Measurements from ENCODE around the gene TSEN2. TPM values are rescaled to one million over a fixed set of nuclear protein-coding genes. Genes with fewer than 3 reads are reported as not detected.

The TSEN2 gene
- total and polyA plus RNA-seq, 9 of the 15 experiments (the other 6 are each of a cell fraction or from before 2014, with no cell fraction given) = 38.5 to 76.3 (median 46.6) TPM

DNA sequence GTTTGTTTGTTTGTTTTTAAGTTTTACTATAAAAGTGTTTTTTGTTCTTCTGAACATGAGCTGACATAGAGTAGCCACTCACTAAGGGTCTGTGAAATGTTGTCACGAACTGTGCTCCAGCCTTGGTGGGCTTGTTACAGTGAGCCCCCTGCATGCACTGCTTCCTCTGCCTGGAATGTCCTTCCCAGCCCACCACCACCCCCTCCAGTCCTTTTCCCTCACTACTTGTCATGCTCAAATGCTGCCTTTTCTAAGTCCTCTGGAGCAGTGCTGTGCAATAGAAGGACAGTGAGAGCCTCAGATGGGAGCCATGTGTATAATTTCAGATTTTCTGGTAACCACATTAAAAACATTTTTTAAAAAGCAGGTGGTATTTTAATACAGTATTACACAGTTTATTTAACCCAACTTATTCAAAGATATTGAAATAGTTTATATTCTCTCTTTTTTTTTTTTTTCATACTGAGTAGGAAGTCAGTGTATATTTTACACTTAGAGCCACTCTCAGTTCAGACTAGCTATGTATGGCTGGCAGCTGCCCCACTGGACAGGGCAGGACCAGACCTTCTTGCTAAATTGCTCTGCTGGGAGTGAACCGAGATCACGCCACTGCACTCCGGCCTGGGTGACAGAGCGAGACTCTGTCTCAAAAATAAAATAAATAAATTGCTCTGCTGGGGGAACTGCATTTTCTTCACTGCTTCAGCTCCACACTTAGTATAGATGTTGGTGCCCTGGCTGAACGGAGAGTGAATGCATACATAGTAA lies 34.2 kb downstream of the TSEN2 start (continued):
- TF ChIP-seq HMGN3 (IDR thresholded peaks at IDR 0.05; ENCODE audit: borderline replicate concordance, extremely low read depth, insufficient read length, low read depth, low read length) (no peak), COPS2 (conservative IDR thresholded peaks at IDR 0.05) (no peak), CBX2 (IDR thresholded peaks at IDR 0.05; ENCODE audit: insufficient read depth, low read length, poor library complexity, severe bottlenecking) (no peak), EP300 (IDR thresholded peaks at IDR 0.05; ENCODE audit: low read length) (no peak), CREBBP (IDR thresholded peaks at IDR 0.05; ENCODE audit: low read depth, low read length) (no peak), POLR2A (conservative IDR thresholded peaks at IDR 0.05) (no peak), FOXP1 (CRISPR knock-in tag; IDR thresholded peaks at IDR 0.05) (no peak), MED1 (CRISPR knock-in tag; IDR thresholded peaks at IDR 0.05; ENCODE audit: borderline replicate concordance) (no peak), ELF4 (CRISPR knock-in tag; IDR thresholded peaks at IDR 0.05) (no peak), KLF10 (CRISPR knock-in tag; IDR thresholded peaks at IDR 0.05) (no peak), NFE2 (IDR thresholded peaks at IDR 0.05; ENCODE audit: low read depth) (no peak)
- TF ChIP-seq, protein P1, sequence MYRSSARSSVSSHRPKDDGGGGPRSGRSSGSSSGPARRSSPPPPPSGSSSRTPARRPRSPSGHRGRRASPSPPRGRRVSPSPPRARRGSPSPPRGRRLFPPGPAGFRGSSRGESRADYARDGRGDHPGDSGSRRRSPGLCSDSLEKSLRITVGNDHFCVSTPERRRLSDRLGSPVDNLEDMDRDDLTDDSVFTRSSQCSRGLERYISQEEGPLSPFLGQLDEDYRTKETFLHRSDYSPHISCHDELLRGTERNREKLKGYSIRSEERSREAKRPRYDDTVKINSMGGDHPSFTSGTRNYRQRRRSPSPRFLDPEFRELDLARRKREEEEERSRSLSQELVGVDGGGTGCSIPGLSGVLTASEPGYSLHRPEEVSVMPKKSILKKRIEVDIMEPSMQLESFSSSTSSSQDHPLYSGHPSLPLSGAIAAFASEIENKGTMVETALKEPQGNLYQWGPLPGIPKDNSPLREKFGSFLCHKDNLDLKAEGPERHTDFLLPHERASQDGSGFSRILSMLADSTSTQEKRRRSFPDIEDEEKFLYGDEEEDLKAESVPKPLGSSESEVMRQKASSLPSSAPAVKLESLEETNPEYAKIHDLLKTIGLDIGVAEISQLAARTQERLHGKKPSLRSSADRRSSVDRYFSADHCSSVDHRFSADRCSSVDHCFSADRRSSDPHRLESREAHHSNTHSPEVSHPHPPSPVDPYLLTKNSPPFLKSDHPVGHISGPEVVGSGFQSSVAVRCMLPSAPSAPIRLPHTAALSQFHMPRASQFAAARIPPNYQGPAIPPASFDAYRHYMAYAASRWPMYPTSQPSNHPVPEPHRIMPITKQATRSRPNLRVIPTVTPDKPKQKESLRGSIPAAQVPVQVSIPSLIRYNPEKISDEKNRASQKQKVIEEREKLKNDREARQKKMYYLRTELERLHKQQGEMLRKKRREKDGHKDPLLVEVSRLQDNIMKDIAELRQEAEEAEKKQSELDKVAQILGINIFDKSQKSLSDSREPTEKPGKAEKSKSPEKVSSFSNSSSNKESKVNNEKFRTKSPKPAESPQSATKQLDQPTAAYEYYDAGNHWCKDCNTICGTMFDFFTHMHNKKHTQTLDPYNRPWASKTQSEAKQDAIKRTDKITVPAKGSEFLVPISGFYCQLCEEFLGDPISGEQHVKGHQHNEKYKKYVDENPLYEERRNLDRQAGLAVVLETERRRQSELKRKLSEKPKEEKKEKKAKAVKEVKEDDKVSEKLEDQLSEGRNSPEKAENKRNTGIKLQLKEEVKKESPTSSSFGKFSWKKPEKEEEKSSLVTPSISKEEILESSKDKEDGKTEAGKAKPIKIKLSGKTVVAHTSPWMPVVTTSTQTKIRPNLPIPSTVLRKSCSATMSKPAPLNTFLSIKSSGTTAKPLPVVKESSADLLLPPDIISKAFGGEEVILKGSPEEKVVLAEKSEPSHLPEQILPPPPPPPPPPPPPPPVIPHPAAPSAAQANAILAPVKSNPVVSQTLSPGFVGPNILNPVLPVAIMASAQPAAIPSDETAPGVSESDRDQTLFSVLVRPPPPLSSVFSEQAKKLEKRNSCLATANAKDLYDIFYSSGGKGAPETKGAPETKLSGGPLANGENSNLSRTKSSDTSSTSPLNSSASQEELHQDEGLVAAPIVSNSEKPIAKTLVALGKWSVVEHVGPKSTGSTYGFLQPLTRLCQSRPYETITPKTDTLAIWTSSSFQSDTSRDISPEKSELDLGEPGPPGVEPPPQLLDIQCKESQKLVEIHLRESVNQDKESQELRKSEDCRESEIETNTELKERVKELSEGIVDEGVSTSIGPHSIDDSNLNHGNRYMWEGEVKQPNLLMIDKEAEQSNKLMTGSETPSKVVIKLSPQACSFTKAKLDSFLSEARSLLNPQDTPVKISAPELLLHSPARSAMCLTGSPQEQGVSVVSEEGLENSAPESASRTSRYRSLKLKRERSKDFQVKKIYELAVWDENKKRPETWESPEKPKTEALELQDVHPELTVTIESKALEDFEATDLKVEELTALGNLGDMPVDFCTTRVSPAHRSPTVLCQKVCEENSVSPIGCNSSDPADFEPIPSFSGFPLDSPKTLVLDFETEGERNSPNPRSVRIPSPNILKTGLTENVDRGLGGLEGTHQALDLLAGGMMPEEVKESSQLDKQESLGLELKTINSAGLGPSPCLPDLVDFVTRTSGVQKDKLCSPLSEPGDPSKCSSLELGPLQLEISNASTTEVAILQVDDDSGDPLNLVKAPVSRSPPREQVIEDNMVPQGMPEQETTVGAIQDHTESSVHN (IDR thresholded peaks at IDR 0.05; ENCODE audit: borderline replicate concordance in 1 of 2, low read depth in 1 of 2) = no peak
- TF ChIP-seq, protein P2, sequence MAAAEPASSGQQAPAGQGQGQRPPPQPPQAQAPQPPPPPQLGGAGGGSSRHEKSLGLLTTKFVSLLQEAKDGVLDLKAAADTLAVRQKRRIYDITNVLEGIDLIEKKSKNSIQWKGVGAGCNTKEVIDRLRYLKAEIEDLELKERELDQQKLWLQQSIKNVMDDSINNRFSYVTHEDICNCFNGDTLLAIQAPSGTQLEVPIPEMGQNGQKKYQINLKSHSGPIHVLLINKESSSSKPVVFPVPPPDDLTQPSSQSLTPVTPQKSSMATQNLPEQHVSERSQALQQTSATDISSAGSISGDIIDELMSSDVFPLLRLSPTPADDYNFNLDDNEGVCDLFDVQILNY (CRISPR knock-in tag; IDR thresholded peaks at IDR 0.05) = no peak
- TF ChIP-seq, protein P3, sequence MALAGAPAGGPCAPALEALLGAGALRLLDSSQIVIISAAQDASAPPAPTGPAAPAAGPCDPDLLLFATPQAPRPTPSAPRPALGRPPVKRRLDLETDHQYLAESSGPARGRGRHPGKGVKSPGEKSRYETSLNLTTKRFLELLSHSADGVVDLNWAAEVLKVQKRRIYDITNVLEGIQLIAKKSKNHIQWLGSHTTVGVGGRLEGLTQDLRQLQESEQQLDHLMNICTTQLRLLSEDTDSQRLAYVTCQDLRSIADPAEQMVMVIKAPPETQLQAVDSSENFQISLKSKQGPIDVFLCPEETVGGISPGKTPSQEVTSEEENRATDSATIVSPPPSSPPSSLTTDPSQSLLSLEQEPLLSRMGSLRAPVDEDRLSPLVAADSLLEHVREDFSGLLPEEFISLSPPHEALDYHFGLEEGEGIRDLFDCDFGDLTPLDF (CRISPR knock-in tag; IDR thresholded peaks at IDR 0.05) = no peak

Data from K562 (cell line).